MCF 10A (cell line): ENCODE data around the gene ZNF593. TPM values are rescaled to one million over a fixed set of nuclear protein-coding genes. Genes with fewer than 3 reads are reported as not detected.

Experiments
- BruUV-seq: library from RNA; stranded (reverse); fragments of 400-500 nt; replicated peaks from 2 replicates; lab custom pipeline; 2021; lab: Mats Ljungman, UMichigan
- CTCF ChIA-PET: fragments of 300-600 bp; sonication (Branson Sonifier 250); formaldehyde crosslinking; extraction: SDS; loops from one replicate; lab custom pipeline; 2021; ENCODE audit warnings: antibody characterized with exemption, inconsistent platforms; lab: Yijun Ruan, JAX
- POLR2A ChIA-PET: fragments of 300-600, 350-650 bp; sonication (Branson Sonifier 250); formaldehyde crosslinking; extraction: SDS; loops from one replicate; lab custom pipeline; 2020; ENCODE audit warnings: antibody characterized with exemption, inconsistent platforms; lab: Yijun Ruan, JAX
- DNase-seq: peaks from one replicate; pipeline ENCODE4 v3.0.0-alpha.2; 2018; ENCODE audit not compliant: unreplicated experiment
- H3K27ac Mint-ChIP-seq: one replicate; pipeline ENCODE4 v1.8.0; 2022; ENCODE audit warnings: mild to moderate bottlenecking, low read depth, mixed read lengths; ENCODE audit not compliant: unreplicated experiment
- H3K27me3 Mint-ChIP-seq: one replicate; pipeline ENCODE4 v1.8.0; 2022; ENCODE audit warnings: mixed read lengths; ENCODE audit not compliant: insufficient read depth, unreplicated experiment
- H3K36me3 Mint-ChIP-seq: one replicate; pipeline ENCODE4 v1.8.0; 2022; ENCODE audit warnings: mild to moderate bottlenecking, moderate library complexity, mixed read lengths; ENCODE audit not compliant: insufficient read depth, unreplicated experiment
- H3K4me1 Mint-ChIP-seq: one replicate; pipeline ENCODE4 v1.8.0; 2022; ENCODE audit warnings: mixed read lengths; ENCODE audit not compliant: insufficient read depth, unreplicated experiment
- H3K4me3 Mint-ChIP-seq: one replicate; pipeline ENCODE4 v1.8.0; 2022; ENCODE audit warnings: mild to moderate bottlenecking, moderate library complexity, mixed read lengths; ENCODE audit not compliant: unreplicated experiment
- H3K9me3 Mint-ChIP-seq: one replicate; pipeline ENCODE4 v1.8.0; 2022; ENCODE audit warnings: mixed read lengths; ENCODE audit not compliant: unreplicated experiment
- CTCF ChIP-seq: fragments of 200-600 bp; IDR thresholded peaks from one replicate; pipeline ENCODE4 v1.8.0; 2022; ENCODE audit warnings: antibody characterized with exemption, mild to moderate bottlenecking; ENCODE audit not compliant: unreplicated experiment
- intact Hi-C: fragments of 100-400 bp; cut with micrococcal nuclease; formaldehyde crosslinking; loops from 2 replicates; pipeline ENCODE4 v1.14.1; 2022
- total RNA-seq: library from RNA; stranded (reverse); gene quantifications from 2 replicates; pipeline ENCODE4 v1.2.3, GENCODE V29; 2022

The ZNF593 gene
- total RNA-seq, 1 experiment from 2014 or later = 82.6 TPM

- CTCF ChIA-PET = interaction anchor here (2.7 to 3.2 kb wide), 2 partner anchors 10 to 14 kb away, joined by 14 to 18 read pairs; partner anchors contain the start of genes C1orf232 and ZNF593
- BruUV-seq = no TSS peak
- POLR2A ChIA-PET = no interaction called here
- Mint-ChIP-seq H3K36me3 (no peaks in the 10 kb centered on the region), H3K27me3 (no peaks in the 10 kb centered on the region), H3K27ac (no peak within 1 kb of the TSS), H3K4me1 (no peaks in the 10 kb centered on the region), H3K9me3 (no peaks in the 10 kb centered on the region), H3K4me3 (no peak within 1 kb of the TSS)
- TF ChIP-seq CTCF = no peak
- DNase-seq = no peak
- intact Hi-C loops = no loop called here
Observed at GRCh38 chr1:26158908-26159742, 10.6 kb upstream of the ZNF593 start, which contains the start of gene FAM110D. Gene FAM110D, plus strand, starts transcription at chr1:26159079. Its CDS starts 2,213 bp downstream, at chr1:26161292.

GRCh38 chr1:26159743-26160039 is 10.0 kb upstream of the ZNF593 start:
- no TSS peak for BruUV-seq
- no peak overlapping the region for H3K27ac Mint-ChIP-seq
- CTCF ChIA-PET = no interaction called here
- DNase-seq = no peak
- H3K9me3 Mint-ChIP-seq = no peaks in the 10 kb centered on the region
- POLR2A ChIA-PET = no interaction called here
- H3K4me3 Mint-ChIP-seq = no peak overlapping the region
- H3K27me3 Mint-ChIP-seq = no peaks in the 10 kb centered on the region
- H3K36me3 Mint-ChIP-seq = no peaks in the 10 kb centered on the region
- H3K4me1 Mint-ChIP-seq = no peaks in the 10 kb centered on the region
- TF ChIP-seq CTCF = no peak
- intact Hi-C loops = no loop called here

GRCh38 chr1:26160527-26161414 is 8.9 kb upstream of the ZNF593 start:
- BruUV-seq = no TSS peak
- Mint-ChIP-seq H3K27me3 (no peaks in the 10 kb centered on the region), H3K36me3 (no peaks in the 10 kb centered on the region), H3K9me3 (no peaks in the 10 kb centered on the region), H3K27ac (no peak overlapping the region), H3K4me3 (no peak overlapping the region), H3K4me1 (no peaks in the 10 kb centered on the region)
- DNase-seq = no peak
- intact Hi-C loops = no loop called here
- ChIA-PET CTCF (interaction anchor here (1.1 to 1.2 kb wide), 2 partner anchors 9 to 15 kb away, joined by 3 to 4 read pairs; partner anchors contain the start of gene ZNF593), POLR2A (no interaction called here)
- TF ChIP-seq CTCF = no peak
